IPS DF 6.9 (cell line): ENCODE results near the gene GNPNAT1.
A peak's percentile ranks its signal among the peaks of the same experiment; 100 is the strongest.
"Not testable (repeated sequence)": the region's sequence is repeated elsewhere in the genome, so short reads cannot be mapped to it uniquely, and the experiment has no call there.

ENCODE experiments used
- DNase-seq: peaks from one replicate; pipeline ENCODE4 v3.0.0-alpha.2; 2013; ENCODE audit warnings: low read depth, low spot score
- H3K27ac ChIP-seq: one replicate; pipeline ENCODE4 v1.5.1; 2013; ENCODE audit warnings: low read length, control low read depth
- H3K27me3 ChIP-seq: 2 replicates; pipeline ENCODE4 v1.6.1; 2013; ENCODE audit warnings: mild to moderate bottlenecking, low read length; ENCODE audit not compliant: control insufficient read depth, insufficient read depth
- H3K36me3 ChIP-seq: 2 replicates; pipeline ENCODE4 v1.6.1; 2013; ENCODE audit warnings: low read length; ENCODE audit not compliant: control insufficient read depth, insufficient read depth
- H3K4me1 ChIP-seq: 2 replicates; pipeline ENCODE4 v1.6.1; 2013; ENCODE audit warnings: low read length; ENCODE audit not compliant: control insufficient read depth, insufficient read depth
- H3K4me3 ChIP-seq: 2 replicates; pipeline ENCODE4 v1.5.1; 2013; ENCODE audit warnings: mild to moderate bottlenecking, low read length
- H3K9me3 ChIP-seq: 2 replicates; pipeline ENCODE4 v1.6.1; 2013; ENCODE audit warnings: low read length, inconsistent platforms; ENCODE audit not compliant: control insufficient read depth, insufficient read depth
- WGBS: extraction: QIAGEN DNeasy Blood & Tissue Kit; methylation state at CpG from one replicate; pipeline ENCODE4 v1.1.7; 2013; ENCODE audit warnings: mixed read lengths, missing lambda C conversion rate; ENCODE audit not compliant: insufficient read length, insufficient coverage; 5-methylcytosine and 5-hydroxymethylcytosine counted together

The GNPNAT1 gene

GRCh38 chr14:52762923-52763322, 28.5 kb downstream of the GNPNAT1 start:
- not testable (repeated sequence) for H3K9me3 ChIP-seq, H3K27me3 ChIP-seq, DNase-seq, H3K27ac ChIP-seq, H3K4me1 ChIP-seq, H3K4me3 ChIP-seq, H3K36me3 ChIP-seq
- WGBS: no CpG with 5 or more reads among the region's 4 CpGs

DNA sequence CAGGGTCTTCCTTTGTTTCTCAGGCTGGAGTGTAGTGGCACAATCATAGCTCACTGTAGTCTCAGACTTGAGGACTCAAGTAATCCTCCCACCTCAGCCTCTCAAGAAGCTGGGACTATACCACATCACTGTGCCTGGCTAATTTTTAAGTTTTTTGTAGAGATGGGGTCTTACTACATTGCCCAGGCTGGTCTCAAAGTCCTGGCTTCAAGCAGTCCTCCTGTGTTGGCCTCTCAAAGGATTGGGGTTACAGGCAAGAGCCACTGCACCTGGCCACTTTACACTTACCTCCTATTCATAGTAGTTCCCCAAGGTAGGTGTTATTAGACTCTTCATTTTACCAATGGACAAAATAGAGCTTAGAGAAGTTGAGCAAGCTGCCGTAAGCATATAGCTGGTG, 32.3 kb downstream of the GNPNAT1 start:
- WGBS: no CpG with 5 or more reads among the region's 1 CpG
- Histone ChIP-seq H3K27me3 (no peaks in the 10 kb centered on the region), H3K4me3 (no peak overlapping the region), H3K4me1 (no peaks in the 10 kb centered on the region), H3K27ac (no peak overlapping the region), H3K36me3 (no peaks in the 10 kb centered on the region), H3K9me3 (no peaks in the 10 kb centered on the region)
- no peak for DNase-seq

DNA sequence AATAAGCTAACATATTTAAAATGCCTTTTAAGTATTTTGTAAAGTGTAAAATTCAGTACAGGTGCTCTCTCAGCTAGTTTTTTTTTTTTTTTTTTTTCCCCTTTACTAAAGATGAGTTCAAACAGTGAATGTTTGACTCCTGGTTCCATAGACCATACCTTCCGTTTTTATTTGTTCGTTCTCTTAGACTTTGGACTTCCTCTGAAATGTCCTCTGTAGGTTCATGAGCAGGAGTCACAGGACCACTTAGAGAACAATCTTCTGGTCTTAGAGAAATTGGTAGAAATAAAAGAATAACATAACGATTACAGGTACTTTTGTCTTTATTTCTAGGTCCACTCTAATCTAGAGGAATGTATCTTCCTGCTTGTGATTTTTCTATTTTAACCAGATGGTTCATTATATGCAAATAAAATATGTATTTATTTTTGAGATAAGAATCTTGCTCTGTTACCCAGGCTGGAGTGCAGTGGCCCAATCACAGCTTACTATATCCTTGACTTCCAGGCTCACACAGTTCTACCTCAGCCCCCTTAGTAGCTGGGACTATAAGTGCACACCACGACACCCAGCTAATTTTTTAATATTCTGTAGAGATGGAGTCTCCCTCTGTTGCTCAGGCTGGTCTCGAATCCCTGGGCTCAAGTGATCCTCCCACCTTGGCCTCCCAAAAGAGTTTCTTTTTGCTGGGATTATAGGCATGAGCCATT, 35.6 kb downstream of the GNPNAT1 start:
- Histone ChIP-seq H3K27ac (no peak overlapping the region), H3K27me3 (no peaks in the 10 kb centered on the region), H3K4me3 (no peak overlapping the region), H3K4me1 (no peaks in the 10 kb centered on the region), H3K9me3 (no peaks in the 10 kb centered on the region), H3K36me3 (no peaks in the 10 kb centered on the region)
- WGBS: no CpG with 5 or more reads among the region's 5 CpGs
- DNase-seq: no peak

DNA sequence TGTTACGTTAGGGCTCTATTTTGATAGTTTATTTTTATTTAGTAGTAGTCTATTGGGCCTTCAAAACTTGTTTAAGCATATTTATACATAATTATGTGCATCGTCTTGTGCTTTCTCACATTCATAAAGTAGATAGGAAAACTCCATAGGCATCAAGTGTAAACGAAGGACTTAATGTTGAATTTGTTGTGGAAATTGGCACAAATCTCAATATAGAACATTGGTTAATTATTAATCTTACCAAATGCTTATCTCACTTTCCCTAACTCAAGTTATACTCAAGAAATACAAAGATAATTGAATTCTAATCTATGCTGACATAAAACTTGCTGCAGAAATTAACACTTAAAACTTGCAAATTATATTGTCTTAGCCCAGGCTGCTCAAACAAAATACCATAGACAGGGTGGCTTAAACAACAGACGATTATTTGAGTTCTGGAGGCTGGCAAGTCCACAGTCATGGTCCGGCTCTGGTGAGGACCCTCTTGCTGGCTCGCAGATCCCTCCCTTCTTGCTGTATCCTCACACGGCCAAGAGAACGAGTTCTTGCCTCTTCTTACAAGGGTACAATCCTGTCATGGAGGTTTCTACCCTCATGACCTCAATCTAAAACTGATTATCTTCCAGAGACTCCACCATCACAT, 42.6 kb downstream of the GNPNAT1 start:
- Histone ChIP-seq H3K27me3 (no peaks in the 10 kb centered on the region), H3K4me1 (no peaks in the 10 kb centered on the region), H3K36me3 (peaks cover 2% of the 10 kb centered on the region; the same call in 1 of the 2 replicates), H3K4me3 (no peak overlapping the region), H3K27ac (no peak overlapping the region), H3K9me3 (no peaks in the 10 kb centered on the region)
- no peak for DNase-seq
- no CpG with 5 or more reads among the region's 8 CpGs for WGBS

- Histone ChIP-seq H3K9me3 (no peaks in the 10 kb centered on the region), H3K4me1 (no peaks in the 10 kb centered on the region), H3K27ac (no peak overlapping the region), H3K4me3 (no peak overlapping the region), H3K36me3 (peaks cover 2% of the 10 kb centered on the region; the same call in 1 of the 2 replicates), H3K27me3 (no peaks in the 10 kb centered on the region)
- DNase-seq: no peak
Measured at GRCh38 chr14:52741865-52742264, 49.5 kb downstream of the GNPNAT1 start.

GRCh38 chr14:52740751-52741150, 50.7 kb downstream of the GNPNAT1 start:
- H3K27ac ChIP-seq: no peak overlapping the region
- no peaks in the 10 kb centered on the region for H3K4me1 ChIP-seq
- no peaks in the 10 kb centered on the region for H3K9me3 ChIP-seq
- H3K27me3 ChIP-seq: no peaks in the 10 kb centered on the region
- no peak overlapping the region for H3K4me3 ChIP-seq
- peaks cover 2% of the 10 kb centered on the region; the same call in 1 of the 2 replicates for H3K36me3 ChIP-seq
- no CpG with 5 or more reads among the region's 1 CpG for WGBS
- no peak for DNase-seq

- no peaks in the 10 kb centered on the region; the same call in 1 of the 2 replicates for H3K4me1 ChIP-seq
- no peaks in the 10 kb centered on the region for H3K9me3 ChIP-seq
- H3K27ac ChIP-seq: no peak overlapping the region
- H3K4me3 ChIP-seq: no peak overlapping the region
- H3K36me3 ChIP-seq: no peaks in the 10 kb centered on the region
- no peaks in the 10 kb centered on the region for H3K27me3 ChIP-seq
- no peak for DNase-seq
Measured at GRCh38 chr14:52738409-52738808, 53.0 kb downstream of the GNPNAT1 start.

DNA sequence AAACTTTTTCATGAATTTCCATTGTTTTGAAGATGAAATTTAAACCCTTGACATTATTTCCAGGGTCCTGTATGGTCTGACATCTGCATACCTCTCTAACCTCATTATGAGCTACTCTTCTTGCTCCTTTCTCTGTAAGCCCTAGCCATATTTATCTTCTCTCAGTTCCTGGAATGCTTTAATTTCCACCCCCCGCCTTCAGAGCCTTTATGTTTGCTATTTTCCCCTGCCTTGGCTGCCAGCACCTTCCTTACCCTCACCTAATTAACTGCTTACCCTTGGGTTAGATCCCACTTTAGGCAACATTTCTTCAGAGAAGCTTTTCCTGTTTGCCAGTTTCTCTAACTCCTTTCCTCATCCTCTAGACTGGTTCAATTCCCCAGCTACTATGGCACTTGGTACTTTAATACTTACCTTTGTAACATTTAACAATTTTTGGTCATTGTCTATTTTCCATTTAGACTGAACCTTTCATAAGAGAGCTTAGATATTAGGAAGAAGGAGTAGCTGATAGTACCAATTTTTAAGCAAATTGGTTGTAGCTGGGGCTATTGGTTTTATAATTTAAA, 55.4 kb downstream of the GNPNAT1 start:
- no peaks in the 10 kb centered on the region for H3K27me3 ChIP-seq
- no peaks in the 10 kb centered on the region for H3K9me3 ChIP-seq
- no peak overlapping the region for H3K27ac ChIP-seq
- H3K36me3 ChIP-seq: no peaks in the 10 kb centered on the region
- H3K4me1 ChIP-seq: no peaks in the 10 kb centered on the region; the same call in 1 of the 2 replicates
- no CpG with 5 or more reads among the region's 1 CpG for WGBS
- DNase-seq: no peak
- no peak overlapping the region for H3K4me3 ChIP-seq

- Histone ChIP-seq H3K4me3 (no peak overlapping the region), H3K27me3 (no peaks in the 10 kb centered on the region), H3K4me1 (peaks cover 1% of the 10 kb centered on the region; the same call in 1 of the 2 replicates), H3K9me3 (no peaks in the 10 kb centered on the region), H3K36me3 (no peaks in the 10 kb centered on the region), H3K27ac (no peak overlapping the region)
- no peak for DNase-seq
- no CpG with 5 or more reads among the region's 9 CpGs for WGBS
Measured at GRCh38 chr14:52733824-52734223, 57.6 kb downstream of the GNPNAT1 start.

GRCh38 chr14:52730709-52731111, 60.7 kb downstream of the GNPNAT1 start:
- no peak for DNase-seq
- peak overlapping the region; percentile 86 for H3K4me3 ChIP-seq
- no peaks in the 10 kb centered on the region for H3K9me3 ChIP-seq
- no peaks in the 10 kb centered on the region; the same call in 1 of the 2 replicates for H3K36me3 ChIP-seq
- WGBS: no CpG with 5 or more reads among the region's 11 CpGs
- H3K27me3 ChIP-seq: no peaks in the 10 kb centered on the region
- peaks cover 1% of the 10 kb centered on the region; the same call in 1 of the 2 replicates for H3K4me1 ChIP-seq
- H3K27ac ChIP-seq: no peak overlapping the region
